Ovary (tissue), 10 donors: ENCODE results near the gene CD200. TPM values are rescaled to one million over a fixed set of nuclear protein-coding genes. Genes with fewer than 3 reads are reported as not detected.

Experiments
- DNase-seq, 5 donors: peaks; one replicate each; pipeline ENCODE4 v3.0.0-alpha.2; 2019 to 2020
- H3K27ac ChIP-seq, 2 donors: fragments of 200-600 bp; one replicate each; pipeline versions ENCODE4 v1.5.1 to v1.8.0; 2019 to 2022
- H3K27me3 ChIP-seq: fragments of 200-600 bp; one replicate; pipeline ENCODE4 v1.8.0; 2022
- H3K36me3 ChIP-seq: fragments of 200-600 bp; sonication (generic); one replicate; pipeline ENCODE4 v1.5.1; 2019
- H3K4me1 ChIP-seq: one replicate; pipeline ENCODE4 v1.8.1; 2013; ENCODE audit warnings: mild to moderate bottlenecking, moderate library complexity; ENCODE audit not compliant: insufficient read depth
- H3K4me3 ChIP-seq: fragments of 200-600 bp; sonication (generic); one replicate; pipeline ENCODE4 v1.5.1; 2017
- H3K9me3 ChIP-seq, 2 donors: fragments of 200-600 bp in 1 of 2; sonication (generic) in 1 of 2; one replicate each; pipeline versions ENCODE4 v1.5.1 to v1.8.1; 2013 to 2019; ENCODE audit warnings: mild to moderate bottlenecking in 1 of 2, moderate library complexity in 1 of 2
- CTCF ChIP-seq, 3 donors: fragments of 450-650 bp in 2 of 3; fragments of 200-600 bp in 1 of 3; IDR thresholded peaks; one replicate each; pipeline versions ENCODE4 v1.5.1 to v1.8.0; 2016 to 2022; ENCODE audit warnings: antibody characterized with exemption in 3 of 3, mild to moderate bottlenecking in 1 of 3
- EP300 ChIP-seq: sonication (generic); formaldehyde crosslinking; IDR thresholded peaks from one replicate; pipeline ENCODE4 v1.6.1; 2017; ENCODE audit warnings: antibody characterized with exemption
- POLR2A ChIP-seq: fragments of 450-650 bp; IDR thresholded peaks from one replicate; pipeline ENCODE4 v1.6.1; 2017; ENCODE audit warnings: antibody characterized with exemption, mild to moderate bottlenecking, moderate library complexity
- WGBS, 3 donors: extraction: QIAGEN DNeasy Blood & Tissue Kit in 1 of 3; methylation state at CpG; one replicate each; pipeline versions ENCODE4 v1.1.5 to v1.1.7; 2013 to 2017; 5-methylcytosine and 5-hydroxymethylcytosine counted together
- intact Hi-C, 4 donors: fragments of 100-400 bp; cut with DNase I; formaldehyde crosslinking; loops; one replicate each; pipeline versions ENCODE4 v1.11.0 to v1.15.1; 2022 to 2023
- long read RNA-seq, 3 donors: library from polyadenylated mRNA in 2 of 3; unstranded in 2 of 3; transcript quantifications; one replicate each; pipeline ENCODE4 v2.0.0 and lab custom pipeline, GENCODE V29; 2021 to 2026
- polyA plus RNA-seq, 2 donors: library from polyadenylated mRNA; stranded (reverse); fragments of 200-250 nt in 1 of 2; fragments of 350-450 nt in 1 of 2; fragmentation: Illumina TruSeq in 1 of 2; extraction: RNeasy Lipid Tissue Mini Kit (QIAGEN cat#74804) in 1 of 2; gene quantifications; one replicate each; pipeline ENCODE4 v1.2.3, GENCODE V29; 2013 to 2014
- total RNA-seq, 7 donors: library from RNA; depleted of rRNA in 2 of 7; stranded (reverse); fragments of >200 nt in 2 of 7; fragmentation: NEBNext Ultra II Directional in 3 of 7; extraction: Animal tissue kit (Norgen Biotek cat#: 25700) in 3 of 7; gene quantifications; one replicate each; pipeline versions ENCODE4 v1.1.0 to v1.2.4, GENCODE V29; 2016 to 2023
- donor health status: DM: no; HTN: no; CAD: no; lungs with moderate emphysema.
- donor health status: DM: no; HTN: no; CAD: no.
- donor health status: Bipolar disorder and iron deficiency.
- donor health status: DM: yes; HTN: yes; CAD: no.
- donor health status: DM: no; HTN: no; CAD: no.
- donor health status: DM: yes; HTN: yes; CAD: no.

The CD200 gene, protein sequence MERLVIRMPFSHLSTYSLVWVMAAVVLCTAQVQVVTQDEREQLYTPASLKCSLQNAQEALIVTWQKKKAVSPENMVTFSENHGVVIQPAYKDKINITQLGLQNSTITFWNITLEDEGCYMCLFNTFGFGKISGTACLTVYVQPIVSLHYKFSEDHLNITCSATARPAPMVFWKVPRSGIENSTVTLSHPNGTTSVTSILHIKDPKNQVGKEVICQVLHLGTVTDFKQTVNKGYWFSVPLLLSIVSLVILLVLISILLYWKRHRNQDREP
- 10 to 100 TPM in 6 of 7 donors, 1 to 10 TPM in 1; 9.6 to 36.4 (median 11.3) TPM for total RNA-seq
- 10 to 100 TPM; 18.9 to 25.3 TPM for polyA plus RNA-seq
- long read RNA-seq, donor 1, transcript CD200-201 (6 exons, 2,129 nt): major isoform, 9 of 27 reads
- long read RNA-seq, donor 1, partial matches to known transcripts: 7 of 27 reads
- long read RNA-seq, donor 1, other reads (novel, unspliced or antisense): 4 of 27 reads
- long read RNA-seq, donor 2, partial matches to known transcripts: 0 of 4 reads
- long read RNA-seq, donor 2, other reads (novel, unspliced or antisense): 0 of 4 reads
- long read RNA-seq, donor 3, transcript CD200-202 (5 exons, 1,997 nt): major isoform, 10 of 27 reads
- long read RNA-seq, donor 3, transcript CD200-201 (6 exons, 2,129 nt): minor isoform, 8 of 27 reads
- long read RNA-seq, donor 3, partial matches to known transcripts: 1 of 27 reads
- long read RNA-seq, donor 3, other reads (novel, unspliced or antisense): 5 of 27 reads

GRCh38 chr3:112333002-112333380 lies at the start of gene CD200:
Gene CD200, plus strand, starts transcription at chr3:112333156. Its CDS starts 57 bp downstream, at chr3:112333213.
- H3K27me3 ChIP-seq: no peaks in the 10 kb centered on the region
- peak; percentile 75 to 82 (median 79) for DNase-seq
- H3K4me3 ChIP-seq: peak within 1 kb of the TSS; percentile 45
- H3K27ac ChIP-seq: peak within 1 kb of the TSS; percentile 88
- no peaks in the 10 kb centered on the region for H3K9me3 ChIP-seq
- TF ChIP-seq CTCF (IDR thresholded peaks at IDR 0.05) (no peak), POLR2A (peak; percentile 41), EP300 (no peak)
- peaks cover 3% of the 10 kb centered on the region for H3K4me1 ChIP-seq
- no peaks in the 10 kb centered on the region for H3K36me3 ChIP-seq
- intact Hi-C loops: loop anchor here in 3 of 4 donors (5.0 to 10.0 kb wide), 2 partner anchors 62 to 309 kb away; partner anchors contain the start of gene CCDC80 (in 1 of the 3)
- WGBS, 3 donors: 0 to 1% (median 0%) methylated on average over 28 of the region's 28 CpGs

DNA sequence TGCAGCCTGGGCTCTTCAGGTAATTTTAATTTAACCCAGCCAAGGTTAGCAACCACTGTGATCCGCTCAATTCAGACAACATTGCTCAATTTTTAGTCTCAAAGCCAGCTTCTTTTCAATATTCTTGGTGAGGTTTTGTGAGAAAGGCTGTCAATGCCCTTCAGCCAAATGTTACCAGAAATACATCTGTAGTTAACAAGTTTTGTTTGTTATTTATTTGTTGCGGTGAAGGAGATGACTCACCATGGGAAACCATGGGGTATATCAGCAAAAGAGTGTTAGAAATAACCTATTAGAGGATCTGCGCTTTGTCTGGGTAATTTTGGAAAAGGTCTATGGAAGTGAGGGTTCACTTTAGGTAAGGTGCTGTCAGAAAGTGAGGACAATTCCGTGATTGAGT lies 43.9 kb upstream of the CD200 start:
- intact Hi-C loops: no loop called here

GRCh38 chr3:112293368-112294321 lies 39.3 kb upstream of the CD200 start, which contains the start of gene SLC9C1:
Gene SLC9C1, minus strand, starts transcription at chr3:112294216. Its CDS starts 7,425 bp downstream, at chr3:112286791.
- peak in 3 of 5 donors; percentile 24 to 59 (median 24) for DNase-seq
- WGBS, 3 donors: 34 to 47% (median 35%) methylated on average over 15 of the region's 15 CpGs
- H3K27me3 ChIP-seq: no peaks in the 10 kb centered on the region
- no peaks in the 10 kb centered on the region for H3K9me3 ChIP-seq
- TF ChIP-seq CTCF (IDR thresholded peaks at IDR 0.05) (peak; percentile 23 to 62 (median 58)), POLR2A (no peak)
- intact Hi-C loops: loop anchor here in 1 of 4 donors (10.0 kb wide), 1 partner anchor 231 kb away; no protein-coding TSS in a partner anchor
- H3K4me1 ChIP-seq: no peaks in the 10 kb centered on the region
- H3K36me3 ChIP-seq: no peaks in the 10 kb centered on the region
- peak within 1 kb of the TSS in 1 of 2 donors; percentile 48 for H3K27ac ChIP-seq
- H3K4me3 ChIP-seq: peak within 1 kb of the TSS; percentile 33

More for the DNA sequence above, 43.9 kb upstream of the CD200 start:
- Histone ChIP-seq H3K4me3 (no peak overlapping the region), H3K36me3 (no peaks in the 10 kb centered on the region), H3K27ac (no peak overlapping the region), H3K27me3 (no peaks in the 10 kb centered on the region), H3K9me3 (no peaks in the 10 kb centered on the region), H3K4me1 (no peaks in the 10 kb centered on the region)
- no peak for TF ChIP-seq EP300
- no peak for TF ChIP-seq POLR2A
- no peak for TF ChIP-seq CTCF (IDR thresholded peaks at IDR 0.05)
- 91 to 94% (median 92%) methylated on average over 4 of the region's 4 CpGs for WGBS, 3 donors
- DNase-seq: no peak
